ENCODE data around the gene FXYD2. TPM values are rescaled to one million over a fixed set of nuclear protein-coding genes. Genes with fewer than 3 reads are reported as not detected.

FXYD2 gene
- 1.3 TPM in 1 of 2 replicates, not detected in the other for total RNA-seq

GRCh38 chr11:117824571-117825537 is at the start of gene FXYD2:
Gene FXYD2 (minus strand): TSS chr11:117824744. CDS start chr11:117824678, 66 bp downstream.

DNA sequence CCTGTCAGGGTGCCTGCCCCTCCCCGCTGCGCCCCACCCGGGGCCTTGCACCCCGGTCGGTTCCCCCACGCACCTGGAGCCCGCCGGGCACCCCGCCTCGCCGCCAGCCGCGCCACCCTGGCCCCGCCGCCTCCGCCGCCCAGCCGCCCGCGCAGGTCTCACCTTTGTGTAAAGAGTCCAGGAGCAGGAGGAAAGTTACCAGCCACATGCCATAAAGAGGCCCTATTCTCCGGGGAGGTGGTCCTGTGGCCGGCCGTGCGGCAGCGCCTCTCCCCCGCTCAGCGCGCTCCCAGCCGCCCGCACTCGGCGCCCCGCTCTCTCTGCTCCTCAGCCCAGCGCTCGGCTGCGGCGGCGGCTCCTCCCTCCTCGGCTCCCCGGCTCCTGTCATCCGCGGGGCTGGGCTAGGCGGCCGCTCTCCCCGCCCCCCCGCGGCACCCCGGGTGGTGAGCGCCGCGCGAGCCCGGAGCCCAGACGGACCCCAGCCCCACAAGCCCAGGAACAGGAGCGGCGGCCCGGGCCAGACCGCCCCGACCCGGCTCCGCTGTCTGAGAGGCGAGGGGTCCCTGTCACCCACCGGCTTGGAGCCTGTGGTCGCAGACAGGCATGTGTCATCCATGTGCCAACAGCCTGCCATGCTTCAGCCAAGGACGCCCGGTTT is 27.5 kb downstream of the FXYD2 start, which contains the start of gene DSCAML1:
Gene DSCAML1, minus strand, starts transcription at position 345 of the 658 bp plus-strand sequence. Its CDS starts 137 bp downstream, at position 208.

Other genes with a start within 250 kb of the FXYD2 start
- not detected in 2 replicates for gene DSCAML1, start 27.5 kb downstream of the FXYD2 start, total RNA-seq
- gene FXYD6, start 51.9 kb upstream of the FXYD2 start, total RNA-seq: not detected in 2 replicates
- gene TMPRSS13, start 104.7 kb upstream of the FXYD2 start, total RNA-seq: not detected in 2 replicates
- gene IL10RA, start 161.7 kb upstream of the FXYD2 start, total RNA-seq: not detected in 2 replicates